Endometrium (tissue), 2 donors: ENCODE results near the gene IQCN.

ENCODE experiments used
- FAIRE-seq: peaks from 2 replicates; lab custom pipeline; 2012; peaks lifted over from hg19 to GRCh38; lab: Jason Lieb, UNC
- donor health status: control.
- donor health status: control.

The IQCN gene

DNA sequence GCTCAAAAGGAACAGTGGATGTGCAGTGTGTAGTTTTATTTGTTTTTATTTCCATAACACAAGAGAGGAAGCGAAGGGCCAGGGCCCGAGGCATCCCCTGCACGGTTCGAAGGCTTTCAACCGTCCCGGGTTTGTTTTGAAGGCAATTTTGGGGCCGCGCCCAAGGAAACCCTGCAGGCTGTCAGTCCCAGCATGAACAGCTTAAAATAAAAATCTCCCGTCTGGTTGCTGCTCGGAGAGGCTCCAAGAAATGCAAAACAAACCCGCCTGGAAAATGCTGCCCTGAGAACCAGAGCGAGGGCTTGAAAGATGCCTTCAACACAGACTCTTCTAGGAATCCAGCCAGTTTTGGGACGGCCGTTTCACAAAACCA is 32.6 kb upstream of the IQCN start:
- no peak for FAIRE-seq

- FAIRE-seq: no peak
These were observed 32.1 kb upstream of the IQCN start for GRCh38 chr19:18306209-18306887.

DNA sequence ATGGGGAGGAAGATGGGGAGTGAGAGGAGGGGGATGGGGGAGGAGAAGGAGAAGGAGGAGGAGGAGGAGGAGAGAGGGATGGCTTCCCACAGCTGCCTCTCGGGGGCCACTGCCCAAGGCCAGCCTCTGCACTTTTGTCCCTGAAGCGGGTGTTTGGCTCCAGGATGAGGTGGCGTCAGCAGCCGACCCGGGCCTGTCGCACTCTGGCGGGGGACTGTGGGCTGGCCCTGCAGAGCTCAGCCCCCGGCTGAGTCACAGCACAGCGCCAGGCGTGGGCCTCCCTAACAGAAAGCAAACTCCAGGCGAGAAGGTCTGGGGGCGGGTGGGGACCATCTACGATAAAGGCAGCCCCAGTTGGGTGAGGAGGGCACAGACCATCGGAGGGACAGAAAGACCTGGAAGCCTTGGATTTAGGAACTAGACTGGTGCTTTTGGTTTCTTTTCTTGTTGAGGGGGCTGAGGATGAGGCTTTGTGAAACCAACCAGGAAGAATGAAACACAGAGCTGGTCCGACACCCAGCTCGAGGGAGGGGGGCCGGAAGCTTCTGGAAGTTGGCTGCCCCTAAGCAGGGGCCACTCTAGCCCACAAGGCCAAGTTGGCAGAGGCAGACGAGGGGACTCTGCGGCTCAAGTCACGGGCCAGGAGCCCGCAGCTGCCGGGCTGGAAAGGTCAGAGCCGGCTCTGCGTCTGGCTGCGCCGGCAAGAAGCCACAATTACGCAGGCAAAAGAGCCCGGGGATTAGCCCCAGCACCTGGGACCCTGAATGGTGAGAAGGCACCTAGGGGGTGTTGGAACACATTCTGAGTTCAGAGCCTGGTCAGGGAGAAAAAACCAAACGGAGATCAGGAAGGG is 30.4 kb upstream of the IQCN start:
- no peak for FAIRE-seq

GRCh38 chr19:18304208-18304457 is 29.9 kb upstream of the IQCN start:
- no peak for FAIRE-seq

DNA sequence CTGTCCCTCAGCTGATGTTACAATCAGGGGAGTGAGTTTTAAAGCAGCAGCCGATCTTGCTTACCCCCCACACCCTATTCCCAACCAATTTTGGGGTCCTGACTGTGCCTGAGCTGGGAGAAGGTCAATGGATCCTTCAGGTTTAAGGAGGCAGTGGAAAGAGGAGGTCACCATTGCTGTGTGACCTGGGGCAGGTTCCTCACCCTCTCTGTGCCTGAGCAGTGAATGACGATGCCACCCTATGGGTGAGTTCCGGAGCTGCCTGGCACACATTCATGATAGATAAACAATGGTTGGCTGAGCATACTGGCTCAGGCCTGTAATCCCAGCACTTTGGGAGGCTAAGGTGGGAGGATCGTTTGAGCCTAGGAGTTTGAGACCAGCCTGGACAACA is 27.5 kb upstream of the IQCN start:
- FAIRE-seq: no peak

DNA sequence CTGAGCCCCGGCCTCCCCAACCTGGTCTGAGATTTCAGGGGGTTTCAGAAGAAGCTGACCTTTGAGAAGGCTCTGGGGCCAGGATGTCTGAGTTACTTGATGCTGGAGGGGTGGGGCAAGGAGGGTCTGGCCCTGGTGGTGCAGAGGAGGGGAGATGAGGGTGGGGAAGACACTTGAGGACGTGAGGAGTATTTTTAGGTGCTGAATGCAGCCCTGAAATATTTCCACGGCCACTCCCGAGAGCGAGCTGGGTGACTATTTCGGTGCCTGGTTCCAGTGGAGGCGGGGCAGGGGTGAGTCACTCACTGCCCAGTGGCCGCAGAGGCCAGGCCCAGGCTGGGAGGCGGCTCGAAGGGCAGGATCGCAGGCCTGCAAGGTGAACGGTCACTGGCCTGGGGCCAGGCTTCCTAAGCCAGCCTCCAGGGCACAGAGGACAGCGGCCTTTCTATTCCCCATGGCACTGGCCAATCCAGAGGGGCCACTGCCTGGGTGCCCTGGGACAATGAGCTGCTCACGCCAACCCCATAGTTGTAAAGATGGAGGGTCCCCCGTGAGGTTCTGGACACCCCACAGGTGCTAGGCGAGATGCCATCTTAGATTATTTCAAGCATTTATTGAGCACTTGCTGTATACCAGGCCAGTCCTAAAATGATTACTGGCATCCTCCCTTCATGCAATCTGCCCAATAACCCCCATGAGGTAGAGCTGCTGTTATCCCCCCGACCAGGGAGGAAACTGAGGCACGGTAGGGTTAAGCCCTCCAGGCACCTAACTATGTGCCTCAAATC is 26.9 kb upstream of the IQCN start:
- no peak for FAIRE-seq

DNA sequence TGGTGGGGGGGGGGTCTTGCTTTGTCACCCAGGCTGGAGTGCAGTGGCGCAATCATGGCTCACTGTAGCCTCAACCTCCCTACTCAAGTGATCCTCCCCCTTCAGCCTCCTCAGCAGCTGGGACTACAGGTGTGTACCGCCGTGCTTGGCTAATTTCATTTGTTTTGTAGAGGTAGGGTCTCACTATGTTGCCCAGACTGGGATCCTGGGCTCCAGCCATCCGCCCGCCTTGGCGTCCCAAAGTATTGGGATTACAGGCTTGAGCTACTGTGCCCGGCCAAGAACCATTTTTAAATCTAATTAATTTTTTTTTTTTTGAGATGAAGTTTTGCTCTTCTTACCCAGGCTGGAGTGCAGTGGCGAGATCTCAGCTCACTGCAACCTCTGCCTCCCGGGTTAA is 25.4 kb upstream of the IQCN start:
- no peak for FAIRE-seq

- no peak for FAIRE-seq
These were observed 24.3 kb upstream of the IQCN start for GRCh38 chr19:18298601-18299000.

DNA sequence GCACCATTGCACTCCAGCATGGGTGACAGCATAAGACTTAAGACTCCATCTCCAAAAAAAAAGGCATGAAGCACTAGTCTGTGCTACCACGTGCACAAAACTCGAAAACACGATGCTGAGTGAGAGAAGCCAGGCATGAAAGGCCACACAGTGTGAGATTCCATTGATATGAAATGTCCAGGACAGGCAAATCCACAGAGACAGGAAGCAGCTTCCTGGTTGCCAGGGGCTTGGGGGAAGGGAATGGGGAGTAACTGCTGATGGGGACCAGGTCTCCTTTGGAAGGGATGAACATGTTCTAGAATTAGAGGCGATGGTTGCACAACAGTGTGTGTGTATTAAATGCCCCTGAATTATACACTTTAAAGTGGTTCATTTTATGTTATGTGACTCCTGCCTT is 23.1 kb upstream of the IQCN start:
- FAIRE-seq: no peak

DNA sequence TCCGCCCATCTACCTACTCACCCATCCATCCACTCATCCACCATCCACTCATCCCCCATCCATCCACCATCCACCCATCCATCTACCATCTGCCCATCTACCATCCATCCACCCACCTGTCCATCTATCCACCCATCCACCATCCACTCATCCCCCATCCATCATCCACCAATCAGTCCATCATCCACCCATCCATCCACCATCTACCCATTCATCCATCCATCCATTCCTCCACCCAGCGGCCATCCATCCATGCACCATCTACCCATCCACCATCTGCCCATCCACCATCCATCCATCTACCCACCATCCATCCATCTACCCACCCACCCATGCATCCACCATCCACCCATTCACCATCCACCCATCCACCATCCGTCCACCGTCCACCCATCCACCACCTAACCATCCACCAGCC is 20.8 kb upstream of the IQCN start:
- FAIRE-seq: no peak

GRCh38 chr19:18294467-18294864 is 20.2 kb upstream of the IQCN start:
- FAIRE-seq: no peak

- no peak for FAIRE-seq
These were observed 19.6 kb upstream of the IQCN start for GRCh38 chr19:18293642-18294466.

DNA sequence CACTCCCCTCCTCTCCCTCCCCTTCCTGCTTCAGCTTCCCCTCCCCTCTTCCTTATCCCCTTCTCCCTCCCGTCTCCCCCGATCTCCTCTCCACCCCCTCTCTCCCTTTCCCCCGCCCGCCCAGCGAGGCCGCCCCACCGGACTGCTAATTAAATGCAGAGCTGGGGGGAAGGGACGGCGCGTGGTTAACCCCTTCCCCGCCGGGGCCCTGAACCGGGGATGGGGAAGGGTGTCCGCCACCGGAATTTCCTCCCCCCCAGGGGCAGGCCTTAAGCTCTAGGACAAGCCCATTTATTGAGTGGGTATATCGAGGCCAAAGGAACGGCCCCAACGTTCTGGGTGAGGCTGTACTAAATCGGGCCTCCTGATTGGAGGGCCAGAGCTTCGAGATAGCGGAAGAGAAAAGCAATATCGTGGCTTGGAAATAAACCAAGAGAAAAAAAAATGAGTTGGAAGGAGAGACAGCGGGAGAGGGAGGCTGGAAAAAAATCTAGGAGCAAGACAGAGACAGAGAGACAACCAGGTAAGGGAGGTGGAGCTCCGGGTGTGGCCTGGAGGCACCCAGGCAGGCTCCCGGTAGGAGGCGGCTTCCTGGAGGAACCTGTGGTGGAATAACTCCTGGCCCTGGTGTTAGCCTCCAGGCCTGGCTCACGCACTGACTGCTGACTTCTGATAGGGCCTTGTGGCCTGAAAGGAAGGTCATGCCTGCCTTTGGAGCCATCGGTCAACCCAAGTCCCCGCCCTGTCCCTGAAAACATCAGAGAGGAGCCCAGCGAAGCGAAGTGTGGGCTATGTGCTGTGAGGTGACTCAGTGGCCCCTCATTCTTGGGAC is 18.8 kb upstream of the IQCN start:
- FAIRE-seq: no peak

DNA sequence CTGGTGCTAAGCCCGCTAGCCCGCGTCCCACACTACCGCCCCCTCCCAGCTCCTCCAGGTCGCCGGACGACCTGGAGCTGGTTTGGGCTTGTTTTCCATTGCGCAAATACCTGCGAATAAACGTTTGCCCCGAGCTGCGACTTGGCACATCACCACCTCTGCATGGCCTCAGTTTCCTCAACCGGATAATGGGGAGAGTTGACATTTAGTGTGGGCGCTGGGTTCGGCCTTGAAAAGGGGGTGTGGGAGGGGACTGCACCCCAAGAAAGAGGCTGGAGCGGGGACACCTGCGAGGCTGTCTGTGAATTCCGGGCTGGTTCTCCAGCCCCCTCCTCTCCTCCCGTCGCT is 18.2 kb upstream of the IQCN start:
- no peak for FAIRE-seq

- no peak for FAIRE-seq
These were observed 17.6 kb upstream of the IQCN start for GRCh38 chr19:18291590-18292461.

- no peak for FAIRE-seq
These were observed 16.8 kb upstream of the IQCN start for GRCh38 chr19:18291019-18291524.

- no peak for FAIRE-seq
These were observed 16.2 kb upstream of the IQCN start for GRCh38 chr19:18290302-18291018.

GRCh38 chr19:18289471-18290301 is 15.4 kb upstream of the IQCN start:
- FAIRE-seq: no peak
